Upper lobe of right lung (tissue), 1 donor: Measurements from ENCODE around the gene MNX1. TPM values are rescaled to one million over a fixed set of nuclear protein-coding genes. Genes with fewer than 3 reads are reported as not detected.

Experiments used
- ATAC-seq: fragments of 200-7000 bp; cut with Tn5 transposase; one replicate; pipeline ENCODE4 v1.9.1; 2020; ENCODE audit warnings: mild to moderate bottlenecking, moderate library complexity
- DNase-seq: peaks from one replicate; pipeline ENCODE4 v3.0.0-alpha.2; 2020
- H3K27ac ChIP-seq: fragments of 200-600 bp; one replicate; pipeline ENCODE4 v1.8.0; 2022
- H3K27me3 ChIP-seq: fragments of 200-600 bp; one replicate; pipeline ENCODE4 v1.8.0; 2022; ENCODE audit warnings: mild to moderate bottlenecking
- H3K36me3 ChIP-seq: fragments of 200-600 bp; one replicate; pipeline ENCODE4 v1.8.0; 2022
- H3K4me1 ChIP-seq: fragments of 200-600 bp; one replicate; pipeline ENCODE4 v1.8.0; 2022
- H3K4me3 ChIP-seq: fragments of 200-600 bp; one replicate; pipeline ENCODE4 v1.8.0; 2022; ENCODE audit warnings: mild to moderate bottlenecking
- H3K9me3 ChIP-seq: fragments of 200-600 bp; one replicate; pipeline ENCODE4 v1.8.0; 2022
- intact Hi-C: fragments of 100-400 bp; cut with DNase I; formaldehyde crosslinking; loops from one replicate; pipeline ENCODE4 v1.11.0; 2022
- long read RNA-seq: library from polyadenylated mRNA; unstranded; transcript quantifications from one replicate; pipeline ENCODE4 v2.0.0, GENCODE V29; 2021
- total RNA-seq: library from RNA; stranded (reverse); fragmentation: NEBNext Ultra II Directional; extraction: Animal tissue kit (Norgen Biotek cat#: 25700); gene quantifications from one replicate; pipeline ENCODE4 v1.2.1, GENCODE V29; 2021
- TF ChIP-seq, protein P1 (sequence below): fragments of 200-600 bp; IDR thresholded peaks from one replicate; pipeline ENCODE4 v1.8.0; 2022; ENCODE audit warnings: antibody characterized with exemption
- donor health status: DM: no; HTN: yes; CAD: no; lungs with severe emphysema.

Gene MNX1
- total RNA-seq = 0.93 TPM
- long read RNA-seq, partial matches to known transcripts = 0 of 3 reads
- long read RNA-seq, other reads (novel, unspliced or antisense) = 1 of 3 reads

DNA sequence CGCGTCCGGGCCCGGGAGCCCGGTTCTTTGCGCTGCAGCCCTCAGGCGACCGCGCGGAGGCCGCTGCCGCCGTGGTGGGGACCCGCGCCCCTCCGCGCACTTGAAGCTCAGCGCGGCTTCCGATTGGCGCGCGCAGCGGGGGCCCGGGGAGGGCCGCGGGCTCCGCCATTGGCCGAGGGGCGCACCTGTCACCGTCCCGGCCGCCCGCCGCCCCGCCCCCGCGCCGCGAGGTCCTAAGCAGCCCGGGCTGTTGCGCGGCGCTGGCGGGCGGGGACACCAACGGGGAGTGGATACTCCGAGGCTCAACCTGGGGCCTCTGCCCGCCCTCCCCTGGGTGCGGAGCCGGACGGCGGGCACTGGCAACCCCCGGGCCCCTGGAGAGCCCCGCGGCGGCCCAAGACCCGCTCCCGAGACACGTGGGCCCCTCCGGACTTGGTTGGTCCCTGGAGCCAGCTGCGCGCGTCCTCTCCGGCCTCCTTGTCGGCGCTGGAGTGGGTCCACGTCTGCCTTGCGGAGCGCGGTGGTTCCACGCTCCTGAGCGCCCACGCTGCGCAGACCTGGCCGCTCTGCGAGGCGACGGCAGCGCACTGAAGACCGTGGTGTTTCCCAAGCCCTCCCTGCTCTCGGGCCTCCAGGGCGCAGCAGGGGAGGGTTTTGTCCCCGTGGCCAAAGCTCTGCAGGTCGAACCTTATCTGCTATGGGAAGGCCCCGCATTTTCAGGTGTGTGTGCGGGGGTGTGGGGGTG is at the start of gene MNX1:
Gene MNX1, minus strand, starts transcription at position 76 of the 745 bp plus-strand sequence. CDS start 313 bp downstream, outside the sequence.
- Histone ChIP-seq H3K36me3 (no peaks in the 10 kb centered on the region), H3K27ac (no peak within 1 kb of the TSS), H3K4me1 (peaks cover 13% of the 10 kb centered on the region), H3K4me3 (peak within 1 kb of the TSS; percentile 56), H3K9me3 (no peaks in the 10 kb centered on the region), H3K27me3 (peaks cover 89% of the 10 kb centered on the region)
- ATAC-seq = peak; percentile 95
- peak; percentile 92 for DNase-seq
- intact Hi-C loops = no loop called here
- TF ChIP-seq, protein P1, sequence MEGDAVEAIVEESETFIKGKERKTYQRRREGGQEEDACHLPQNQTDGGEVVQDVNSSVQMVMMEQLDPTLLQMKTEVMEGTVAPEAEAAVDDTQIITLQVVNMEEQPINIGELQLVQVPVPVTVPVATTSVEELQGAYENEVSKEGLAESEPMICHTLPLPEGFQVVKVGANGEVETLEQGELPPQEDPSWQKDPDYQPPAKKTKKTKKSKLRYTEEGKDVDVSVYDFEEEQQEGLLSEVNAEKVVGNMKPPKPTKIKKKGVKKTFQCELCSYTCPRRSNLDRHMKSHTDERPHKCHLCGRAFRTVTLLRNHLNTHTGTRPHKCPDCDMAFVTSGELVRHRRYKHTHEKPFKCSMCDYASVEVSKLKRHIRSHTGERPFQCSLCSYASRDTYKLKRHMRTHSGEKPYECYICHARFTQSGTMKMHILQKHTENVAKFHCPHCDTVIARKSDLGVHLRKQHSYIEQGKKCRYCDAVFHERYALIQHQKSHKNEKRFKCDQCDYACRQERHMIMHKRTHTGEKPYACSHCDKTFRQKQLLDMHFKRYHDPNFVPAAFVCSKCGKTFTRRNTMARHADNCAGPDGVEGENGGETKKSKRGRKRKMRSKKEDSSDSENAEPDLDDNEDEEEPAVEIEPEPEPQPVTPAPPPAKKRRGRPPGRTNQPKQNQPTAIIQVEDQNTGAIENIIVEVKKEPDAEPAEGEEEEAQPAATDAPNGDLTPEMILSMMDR = no peak

DNA sequence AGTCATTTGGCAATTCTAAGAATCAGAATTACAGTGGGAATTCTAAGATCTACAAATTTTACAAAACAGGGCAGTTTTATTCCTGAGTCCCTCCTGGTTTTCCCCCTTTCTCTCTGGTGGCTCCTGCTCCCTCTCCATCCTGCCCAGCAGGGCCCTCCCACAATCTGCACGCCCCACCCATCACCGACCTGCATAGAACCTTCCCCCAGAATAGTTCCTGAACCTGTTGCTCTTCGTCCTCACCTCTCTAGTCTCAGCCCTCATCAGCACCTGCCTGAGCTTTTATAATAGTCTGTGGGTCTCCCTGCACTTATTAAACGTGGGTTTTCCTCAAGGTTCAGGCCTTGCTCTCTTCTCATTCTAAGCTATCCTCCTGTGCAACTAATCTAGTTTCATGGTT is 49.1 kb upstream of the MNX1 start:
- Histone ChIP-seq H3K4me1 (no peaks in the 10 kb centered on the region), H3K27ac (no peak overlapping the region), H3K9me3 (no peaks in the 10 kb centered on the region), H3K36me3 (no peaks in the 10 kb centered on the region), H3K27me3 (no peaks in the 10 kb centered on the region), H3K4me3 (no peak overlapping the region)
- intact Hi-C loops = no loop called here
- ATAC-seq (no peak), DNase-seq (peak; percentile 12)
- TF ChIP-seq, protein P1 = no peak

DNA sequence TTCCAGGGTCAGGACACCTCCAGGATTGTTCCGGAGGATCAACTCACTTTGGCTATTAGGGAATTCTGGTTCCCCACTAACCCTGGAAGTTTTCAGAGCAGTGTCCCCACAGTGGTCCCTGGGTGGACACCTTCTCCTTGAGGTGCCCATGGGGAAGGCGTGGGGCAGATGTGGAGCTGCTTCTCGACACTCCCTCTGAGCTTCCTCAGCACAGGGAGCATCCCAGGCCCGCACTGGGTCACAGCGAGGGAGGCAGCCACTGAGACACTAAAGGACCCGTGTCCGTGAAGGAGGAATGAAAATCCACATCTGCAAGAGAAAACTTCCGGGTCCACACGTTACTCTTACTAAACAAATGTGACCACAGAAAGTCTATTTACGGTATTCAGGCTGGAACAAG is 48.2 kb upstream of the MNX1 start:
- Histone ChIP-seq H3K27ac (no peak overlapping the region), H3K9me3 (no peaks in the 10 kb centered on the region), H3K4me1 (no peaks in the 10 kb centered on the region), H3K36me3 (no peaks in the 10 kb centered on the region), H3K4me3 (no peak overlapping the region), H3K27me3 (no peaks in the 10 kb centered on the region)
- intact Hi-C loops = no loop called here
- no peak for DNase-seq
- ATAC-seq = no peak
- TF ChIP-seq, protein P1 = no peak

DNA sequence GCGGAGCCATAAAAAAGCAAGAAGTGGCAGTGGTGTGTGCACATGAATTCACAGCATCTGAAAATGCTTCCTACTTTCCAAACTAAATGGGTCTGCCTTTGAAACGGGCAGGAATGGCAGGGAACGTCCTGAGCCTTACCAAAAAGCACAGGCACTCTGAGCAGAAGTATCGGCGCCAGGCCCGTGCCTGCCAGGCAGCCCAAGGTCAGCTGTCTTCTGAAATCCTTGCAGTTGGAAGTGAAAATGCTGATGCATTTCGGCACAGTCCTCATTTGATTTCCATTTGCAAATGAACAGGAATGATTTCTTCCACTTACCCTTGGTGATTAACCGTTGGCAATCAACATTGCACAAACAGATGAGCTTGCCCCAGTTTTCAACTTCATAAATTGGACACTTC is 47.6 kb upstream of the MNX1 start:
- Histone ChIP-seq H3K27me3 (no peaks in the 10 kb centered on the region), H3K27ac (no peak overlapping the region), H3K36me3 (no peaks in the 10 kb centered on the region), H3K4me1 (no peaks in the 10 kb centered on the region), H3K9me3 (no peaks in the 10 kb centered on the region), H3K4me3 (no peak overlapping the region)
- TF ChIP-seq, protein P1 = no peak
- DNase-seq (peak; percentile 13), ATAC-seq (no peak)
- intact Hi-C loops = no loop called here

DNA sequence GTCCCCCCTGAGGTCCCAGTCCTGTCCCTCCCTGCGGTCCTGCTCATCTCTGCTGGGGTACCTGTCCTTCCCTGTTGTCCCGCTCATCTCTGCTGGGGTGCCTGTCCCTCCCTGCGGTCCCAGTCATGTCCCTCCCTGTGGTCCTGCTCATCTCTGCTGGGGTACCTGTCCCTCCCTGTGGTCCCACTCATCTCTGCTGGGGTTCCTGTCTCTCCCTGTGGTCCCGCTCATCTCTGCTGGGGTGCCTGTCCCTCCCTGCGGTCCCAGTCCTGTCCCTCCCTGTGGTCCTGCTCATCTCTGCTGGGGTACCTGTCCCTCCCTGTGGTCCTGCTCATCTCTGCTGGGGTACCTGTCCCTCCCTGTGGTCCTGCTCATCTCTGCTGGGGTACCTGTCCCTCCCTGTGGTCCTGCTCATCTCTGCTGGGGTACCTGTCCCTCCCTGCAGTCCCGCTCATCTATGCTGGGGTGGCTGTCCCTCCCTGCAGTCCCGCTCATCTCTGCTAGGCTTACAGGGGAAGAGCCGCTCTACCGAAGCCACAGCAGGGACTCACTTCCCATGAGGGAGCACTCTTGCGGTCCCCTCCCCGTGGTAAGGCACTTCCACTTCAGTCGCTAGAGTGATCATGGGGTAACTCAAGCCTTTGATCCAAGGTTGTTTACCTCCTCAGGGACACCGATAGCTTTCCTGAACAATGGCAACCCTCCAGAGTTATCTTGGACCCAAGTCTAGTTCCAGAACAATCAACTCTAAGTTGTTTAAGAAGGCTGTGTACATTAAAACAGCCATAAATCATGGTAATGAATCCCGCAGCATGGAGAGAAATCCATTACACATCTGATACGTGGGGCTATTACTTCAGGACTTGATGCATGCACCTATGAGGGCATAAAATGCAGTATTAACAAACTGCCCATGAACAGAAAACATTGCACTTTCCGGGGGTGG is 46.8 kb upstream of the MNX1 start:
- ATAC-seq (no peak), DNase-seq (peak; percentile 42)
- H3K36me3 ChIP-seq = no peaks in the 10 kb centered on the region
- TF ChIP-seq, protein P1 = no peak
- no peak overlapping the region for H3K27ac ChIP-seq
- H3K27me3 ChIP-seq = no peaks in the 10 kb centered on the region
- H3K4me1 ChIP-seq = no peaks in the 10 kb centered on the region
- no peaks in the 10 kb centered on the region for H3K9me3 ChIP-seq
- intact Hi-C loops = no loop called here
- H3K4me3 ChIP-seq = no peak overlapping the region
